Measurements from ENCODE around the gene FBXL16. TPM values are rescaled to one million over a fixed set of nuclear protein-coding genes. Genes with fewer than 3 reads are reported as not detected.

The FBXL16 gene
- total and polyA plus RNA-seq, 9 of the 15 experiments (the other 6 are each of a cell fraction or from before 2014, with no cell fraction given) = 0.21 to 8.2 (median 1.7) TPM

- no peak for DNase-seq (ENCODE audit: extremely low read depth in 1 of 4, low spot score in 3 of 4)
- CTCF ChIA-PET (ENCODE audit: low intra/inter-chr PET ratio) = interaction anchor here (0.6 kb wide), 1 partner anchor 52 kb away, joined by 3 read pairs; no protein-coding TSS in a partner anchor
- Histone ChIP-seq H3K27me3 (ENCODE audit: control insufficient read depth in 2 of 2, insufficient read depth in 2 of 2, low read length in 2 of 2) (no peaks in the 10 kb centered on the region), H3K4me1 (replicated peaks in 1 of 2; ENCODE audit: control insufficient read depth in 2 of 2, insufficient read depth in 2 of 2, low read length in 2 of 2) (peaks cover 13 to 96% of the 10 kb centered on the region in 2 experiments), H4K20me1 (replicated peaks; ENCODE audit: control insufficient read depth, insufficient read depth, low read length) (no peaks in the 10 kb centered on the region; the same call in 1 of the 2 replicates), H3K36me3 (ENCODE audit: control insufficient read depth, insufficient read depth, low read length) (peaks cover 84% of the 10 kb centered on the region; the same call in 2 of the 3 replicates), H3K9me1 (ENCODE audit: control insufficient read depth, insufficient read depth, low read length) (peaks cover 5% of the 10 kb centered on the region), H2AFZ (ENCODE audit: low read depth, low read length) (no peak overlapping the region), H3K27ac (ENCODE audit: extremely low read depth, low read depth, low read length) (no peak overlapping the region), H3K79me2 (ENCODE audit: control insufficient read depth, insufficient read depth, low read length) (peaks cover 18% of the 10 kb centered on the region), H3K4me2 (ENCODE audit: insufficient read depth, low read length) (no peak overlapping the region), H3K4me3 (no peak overlapping the region), H3K9ac (ENCODE audit: insufficient read depth in 1 of 2, low read depth in 2 of 2, low read length in 2 of 2) (no peak overlapping the region), H3K9me3 (replicated peaks; ENCODE audit: control insufficient read depth, insufficient read depth, low read depth, low read length) (no peaks in the 10 kb centered on the region)
- in situ Hi-C loops (cut with MboI) = no loop called here
- TF ChIP-seq ZFP36 (IDR thresholded peaks at IDR 0.05; ENCODE audit: low read depth, low read length, partially characterized antibody) (no peak), TFAP4 (CRISPR knock-in tag; IDR thresholded peaks at IDR 0.05; ENCODE audit: borderline replicate concordance) (0 out of 2 replicates have a peak, but pooled peaks have one; percentile 17)
- TF ChIP-seq, protein P1, sequence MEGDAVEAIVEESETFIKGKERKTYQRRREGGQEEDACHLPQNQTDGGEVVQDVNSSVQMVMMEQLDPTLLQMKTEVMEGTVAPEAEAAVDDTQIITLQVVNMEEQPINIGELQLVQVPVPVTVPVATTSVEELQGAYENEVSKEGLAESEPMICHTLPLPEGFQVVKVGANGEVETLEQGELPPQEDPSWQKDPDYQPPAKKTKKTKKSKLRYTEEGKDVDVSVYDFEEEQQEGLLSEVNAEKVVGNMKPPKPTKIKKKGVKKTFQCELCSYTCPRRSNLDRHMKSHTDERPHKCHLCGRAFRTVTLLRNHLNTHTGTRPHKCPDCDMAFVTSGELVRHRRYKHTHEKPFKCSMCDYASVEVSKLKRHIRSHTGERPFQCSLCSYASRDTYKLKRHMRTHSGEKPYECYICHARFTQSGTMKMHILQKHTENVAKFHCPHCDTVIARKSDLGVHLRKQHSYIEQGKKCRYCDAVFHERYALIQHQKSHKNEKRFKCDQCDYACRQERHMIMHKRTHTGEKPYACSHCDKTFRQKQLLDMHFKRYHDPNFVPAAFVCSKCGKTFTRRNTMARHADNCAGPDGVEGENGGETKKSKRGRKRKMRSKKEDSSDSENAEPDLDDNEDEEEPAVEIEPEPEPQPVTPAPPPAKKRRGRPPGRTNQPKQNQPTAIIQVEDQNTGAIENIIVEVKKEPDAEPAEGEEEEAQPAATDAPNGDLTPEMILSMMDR (IDR thresholded peaks at IDR 0.05 in 2 of 3, conservative IDR thresholded peaks at IDR 0.05 in 1 of 3; ENCODE audit: insufficient read depth in 2 of 3, low read depth in 1 of 3, low read length in 3 of 3) = 0 out of 6 replicates have a peak, but pooled peaks of 2 of the 3 experiments have one; percentile 9 to 11
- FAIRE-seq = no peak
- ATAC-seq = no peak
- WGBS (ENCODE audit: insufficient coverage, low coverage, missing lambda C conversion rate) = 91% methylated on average over 7 of the region's 13 CpGs
- POLR2A ChIA-PET = no interaction called here
- intact Hi-C loops (cut with micrococcal nuclease) = no loop called here
- BruUV-seq (replicated peaks) = no TSS peak
These were observed 27.3 kb upstream of the FBXL16 start for GRCh38 chr16:732936-733335.

Measured in K562 (cell line).